NCI-H146 (cell line): ENCODE measurements around the gene C16orf86.

Experiments
- DNase-seq: peaks from one replicate; lab custom pipeline; 2025; lab: John Stamatoyannopoulos, UW

C16orf86 gene

DNA sequence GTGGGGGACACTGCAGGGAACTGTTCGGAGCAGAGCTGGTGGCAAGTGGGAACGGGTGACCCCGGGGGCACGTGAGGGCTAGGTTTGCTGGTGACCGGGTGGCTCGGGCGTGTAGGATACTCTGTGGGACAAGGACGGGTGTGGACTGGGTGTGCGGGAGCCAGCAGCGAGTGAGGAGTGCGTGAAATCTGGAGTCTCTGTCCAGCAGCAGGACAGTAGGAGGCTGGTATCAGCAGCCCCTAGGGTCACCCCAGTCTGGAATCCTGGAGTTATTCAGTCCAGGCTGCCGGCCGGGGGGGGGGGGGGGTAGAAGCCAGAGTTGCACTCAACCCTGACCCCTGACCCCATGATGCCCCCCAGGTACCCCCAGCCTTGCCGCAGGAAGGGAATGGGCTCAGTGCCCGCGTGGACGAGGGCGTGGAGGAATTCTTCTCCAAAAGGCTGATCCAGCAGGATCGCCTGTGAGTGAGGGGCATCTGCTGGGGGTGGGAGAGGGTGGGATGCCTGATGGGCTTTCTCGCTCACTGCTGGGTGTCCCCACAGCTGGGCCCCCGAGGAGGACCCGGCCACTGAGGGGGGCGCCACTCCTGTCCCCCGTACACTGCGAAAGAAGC is 12.7 kb upstream of the C16orf86 start:
- DNase-seq: no peak

DNA sequence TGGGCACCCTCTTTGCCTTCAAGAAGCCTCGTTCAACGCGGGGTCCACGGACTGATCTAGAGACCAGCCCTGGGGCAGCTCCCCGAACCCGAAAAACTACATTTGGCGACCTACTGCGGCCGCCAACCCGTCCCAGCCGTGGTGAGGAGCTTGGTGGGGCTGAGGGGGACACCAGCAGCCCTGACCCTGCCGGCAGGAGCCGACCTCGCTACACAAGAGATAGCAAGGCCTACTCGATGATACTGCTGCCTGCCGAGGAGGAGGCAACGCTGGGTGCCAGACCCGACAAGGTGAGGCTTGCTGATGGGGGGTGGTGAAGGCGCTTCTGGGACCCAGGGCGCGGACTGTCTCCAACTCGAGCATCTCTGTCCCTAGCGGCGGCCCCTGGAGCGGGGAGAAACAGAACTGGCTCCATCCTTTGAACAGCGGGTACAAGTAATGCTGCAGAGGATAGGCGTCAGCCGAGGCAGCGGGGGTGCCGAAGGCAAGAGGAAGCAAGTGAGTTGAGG is 12.2 kb upstream of the C16orf86 start:
- no peak for DNase-seq

DNA sequence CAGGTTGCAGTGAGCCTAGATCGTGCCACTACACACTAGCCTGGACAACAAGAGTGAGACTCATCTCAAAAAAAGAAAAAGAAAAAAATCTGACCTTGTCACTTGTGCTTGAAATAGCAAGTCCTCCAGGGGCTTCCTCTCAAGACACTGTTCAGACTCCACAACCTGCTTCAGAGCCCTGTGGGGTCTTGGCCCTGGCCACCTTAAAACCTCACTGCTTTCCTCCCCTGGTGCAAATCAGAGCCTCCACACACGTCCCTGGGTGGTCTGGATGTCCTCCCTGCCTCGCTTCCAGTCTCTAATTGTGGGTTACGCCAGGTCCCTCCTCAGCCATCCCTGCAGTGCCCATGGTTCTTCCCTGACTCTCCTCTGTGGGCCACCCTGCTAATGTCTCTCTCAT is 11.3 kb upstream of the C16orf86 start:
- no peak for DNase-seq

DNA sequence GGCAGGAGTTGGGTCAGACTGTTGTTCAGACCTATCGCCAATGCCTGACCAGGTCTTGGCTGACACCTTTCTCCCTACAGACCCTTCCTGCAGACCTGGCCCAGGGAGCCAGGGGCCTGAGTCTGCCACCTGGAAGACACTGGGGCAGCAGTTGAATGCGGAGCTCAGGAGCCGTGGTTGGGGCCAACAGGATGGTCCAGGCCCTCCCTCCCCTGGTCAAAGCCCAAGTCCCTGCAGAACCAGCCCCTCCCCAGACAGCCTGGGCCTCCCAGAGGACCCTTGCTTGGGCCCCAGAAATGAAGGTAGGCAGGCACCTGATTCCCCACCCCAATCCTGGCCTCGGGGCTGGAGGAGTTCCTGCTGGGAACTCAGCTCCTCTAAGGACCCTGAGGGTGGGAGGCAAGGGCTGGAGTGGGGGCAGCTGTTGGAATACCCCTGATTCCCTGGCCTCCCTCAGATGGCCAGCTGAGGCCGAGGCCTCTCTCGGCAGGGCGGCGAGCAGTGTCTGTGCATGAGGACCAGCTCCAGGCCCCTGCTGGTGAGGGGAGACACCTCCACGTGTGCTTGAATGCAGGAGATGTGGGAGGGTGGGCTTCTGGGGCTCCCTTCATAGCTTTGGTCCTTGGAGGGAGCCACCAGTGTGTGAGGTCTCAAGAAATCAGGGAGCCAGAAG is 10.1 kb upstream of the C16orf86 start:
- DNase-seq: no peak

- DNase-seq: no peak
Observed at GRCh38 chr16:67657017-67657608, 9.5 kb upstream of the C16orf86 start.

DNA sequence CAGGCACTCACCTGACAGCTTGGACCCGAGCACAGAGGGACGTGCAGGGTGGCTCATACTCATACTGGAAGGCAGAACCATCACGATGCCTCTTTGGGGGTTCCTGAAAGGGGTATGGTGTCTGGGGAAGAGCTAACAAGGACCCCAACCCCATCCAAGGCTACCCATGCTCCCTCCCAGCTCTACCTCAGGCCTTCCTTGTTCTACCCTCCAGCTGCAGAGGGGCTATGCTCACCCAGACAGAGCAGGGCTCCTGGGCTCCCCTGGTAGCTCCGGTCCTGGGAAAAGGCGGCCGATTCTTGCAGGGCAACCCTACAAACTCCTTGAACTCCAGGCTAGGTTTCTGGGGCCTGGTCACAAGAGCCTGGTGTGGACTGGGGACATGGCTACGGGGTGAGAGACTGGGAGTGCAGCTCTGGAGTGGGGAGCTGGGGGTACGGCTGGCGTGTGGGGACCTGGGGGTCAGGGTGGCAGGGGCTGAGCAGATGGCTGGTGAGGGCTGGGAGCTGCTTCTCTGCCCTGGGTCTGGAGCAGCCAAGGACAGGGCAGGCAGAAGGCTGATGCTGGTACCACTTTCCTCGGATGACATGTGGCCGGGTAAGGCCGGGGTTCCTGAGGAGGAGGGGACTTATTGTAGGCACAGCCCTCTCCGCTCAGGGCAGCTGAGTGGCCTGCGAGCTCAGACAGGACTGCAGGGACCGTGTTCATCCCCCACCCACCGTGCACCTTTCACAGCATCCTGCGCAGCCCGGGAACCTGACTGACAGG is 8.7 kb upstream of the C16orf86 start:
- no peak for DNase-seq

DNA sequence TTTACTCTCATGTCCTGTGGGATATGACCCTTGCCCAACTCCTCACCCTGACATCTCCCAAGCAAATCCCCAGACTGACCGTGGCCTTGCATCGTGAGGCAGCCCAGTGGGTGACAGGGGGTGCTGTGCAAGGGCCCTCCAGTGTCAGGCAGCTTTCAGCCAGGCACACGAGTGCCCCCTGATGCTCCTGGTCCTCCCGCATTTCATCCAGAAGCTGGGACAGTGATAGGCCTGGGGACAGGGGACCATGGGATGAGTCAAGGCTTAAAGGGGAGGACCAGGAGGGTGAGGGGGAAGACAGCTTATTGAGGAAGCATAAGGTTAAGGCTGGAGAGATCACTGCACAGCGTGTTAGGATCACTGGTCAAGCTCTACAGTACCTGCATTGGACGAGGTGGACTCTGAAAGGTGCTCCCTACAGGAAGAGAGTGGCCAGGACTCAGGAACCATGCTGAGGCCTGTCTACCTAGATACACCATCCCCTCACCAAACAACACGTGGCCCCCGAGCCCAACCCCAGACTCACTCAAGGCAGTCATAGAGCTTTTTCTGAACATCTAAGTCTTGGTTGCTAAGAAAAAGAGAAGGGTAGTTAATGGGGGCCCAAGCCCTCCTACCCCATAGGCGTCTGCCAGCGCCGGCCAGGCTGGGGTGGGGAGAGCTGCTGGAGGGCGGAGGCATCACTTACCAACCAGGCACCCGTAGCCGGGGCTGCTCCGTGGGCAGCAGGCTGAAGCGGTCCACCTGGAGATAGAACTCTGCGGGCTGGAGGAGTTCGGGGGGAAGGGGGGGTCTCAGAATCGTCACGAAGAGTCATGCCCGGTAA is 7.6 kb upstream of the C16orf86 start:
- DNase-seq: no peak

GRCh38 chr16:67659675-67660563 is 6.7 kb upstream of the C16orf86 start, which contains the start of gene ACD:
Gene ACD (minus strand): TSS chr16:67660260. CDS start chr16:67660220, 40 bp downstream.
- DNase-seq: peak; percentile 85

DNA sequence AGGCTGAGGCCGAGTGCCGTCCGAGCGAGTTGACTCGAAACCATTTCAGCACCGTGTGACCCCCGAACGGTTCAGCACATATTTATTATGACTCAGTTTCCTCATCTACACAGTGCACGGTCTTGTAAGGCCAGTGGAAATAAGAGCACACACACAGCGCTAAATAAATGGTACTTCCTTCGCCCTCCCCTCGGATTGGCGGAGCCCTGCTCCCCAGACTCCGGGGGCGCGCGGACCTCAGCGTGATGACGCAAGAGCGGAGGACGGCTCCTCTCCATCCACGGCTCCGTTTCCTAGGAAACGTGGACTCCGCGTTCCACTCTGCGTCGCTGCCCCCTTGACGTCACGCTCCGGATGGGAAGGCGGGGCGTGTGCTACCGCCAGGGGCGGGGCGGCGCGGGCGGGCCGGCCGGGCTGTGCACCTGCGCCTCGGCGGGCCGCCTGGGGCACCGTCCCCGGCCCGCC is 6.0 kb upstream of the C16orf86 start, which contains the start of gene PARD6A:
Gene PARD6A (plus strand): TSS at position 397 of the 465 bp plus-strand sequence. CDS start 79 bp downstream, outside the sequence.
- peak; percentile 94 for DNase-seq

DNA sequence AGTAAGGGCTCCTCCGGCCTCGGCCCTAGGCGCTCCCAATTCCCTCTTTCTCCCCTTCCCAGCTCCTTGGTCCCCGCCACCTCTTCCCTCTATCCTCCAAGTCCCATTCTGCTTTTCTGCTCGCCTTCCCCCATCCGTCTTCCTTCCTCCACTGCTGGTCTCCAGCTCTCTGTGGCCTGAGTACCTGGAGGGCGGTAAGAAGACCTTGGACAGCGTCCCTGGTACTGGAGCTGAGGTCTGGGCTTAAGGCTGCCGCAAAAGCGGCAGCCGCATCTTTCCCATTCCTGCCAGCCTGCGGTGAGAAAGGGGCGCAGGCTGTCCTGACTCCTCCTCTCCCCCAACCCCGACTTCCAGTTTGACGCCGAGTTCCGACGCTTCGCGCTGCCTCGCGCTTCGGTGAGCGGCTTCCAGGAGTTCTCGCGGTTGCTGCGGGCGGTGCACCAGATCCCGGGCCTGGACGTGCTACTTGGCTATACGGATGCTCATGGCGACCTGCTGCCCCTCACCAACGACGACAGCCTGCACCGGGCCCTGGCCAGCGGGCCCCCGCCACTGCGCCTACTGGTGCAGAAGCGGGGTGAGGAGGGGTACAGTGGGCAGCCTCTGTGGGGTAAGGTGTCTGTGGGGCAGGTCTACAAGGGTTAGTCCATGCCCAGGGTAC is 5.4 kb upstream of the C16orf86 start:
- DNase-seq: no peak

DNA sequence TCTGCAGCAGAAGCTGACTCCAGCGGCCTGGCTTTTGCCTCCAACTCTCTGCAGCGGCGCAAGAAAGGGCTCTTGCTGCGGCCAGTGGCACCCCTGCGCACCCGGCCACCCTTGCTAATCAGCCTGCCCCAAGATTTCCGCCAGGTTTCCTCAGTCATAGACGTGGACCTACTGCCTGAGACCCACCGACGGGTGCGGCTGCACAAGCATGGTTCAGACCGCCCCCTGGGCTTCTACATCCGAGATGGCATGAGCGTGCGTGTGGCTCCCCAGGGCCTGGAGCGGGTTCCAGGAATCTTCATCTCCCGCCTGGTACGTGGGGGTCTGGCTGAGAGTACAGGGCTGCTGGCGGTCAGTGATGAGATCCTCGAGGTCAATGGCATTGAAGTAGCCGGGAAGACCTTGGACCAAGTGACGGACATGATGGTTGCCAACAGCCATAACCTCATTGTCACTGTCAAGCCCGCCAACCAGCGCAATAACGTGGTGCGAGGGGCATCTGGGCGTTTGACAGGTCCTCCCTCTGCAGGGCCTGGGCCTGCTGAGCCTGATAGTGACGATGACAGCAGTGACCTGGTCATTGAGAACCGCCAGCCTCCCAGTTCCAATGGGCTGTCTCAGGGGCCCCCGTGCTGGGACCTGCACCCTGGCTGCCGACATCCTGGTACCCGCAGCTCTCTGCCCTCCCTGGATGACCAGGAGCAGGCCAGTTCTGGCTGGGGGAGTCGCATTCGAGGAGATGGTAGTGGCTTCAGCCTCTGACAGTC is 4.5 kb upstream of the C16orf86 start:
- DNase-seq: no peak

- no peak for DNase-seq
Observed at GRCh38 chr16:67662653-67663010, 4.0 kb upstream of the C16orf86 start.

- no peak for DNase-seq
Observed at GRCh38 chr16:67663151-67663876, 3.3 kb upstream of the C16orf86 start.

GRCh38 chr16:67663877-67664222 is 2.8 kb upstream of the C16orf86 start:
- no peak for DNase-seq

- no peak for DNase-seq
Observed at GRCh38 chr16:67664258-67664657, 2.4 kb upstream of the C16orf86 start.

GRCh38 chr16:67664871-67665270 is 1.7 kb upstream of the C16orf86 start:
- no peak for DNase-seq

DNA sequence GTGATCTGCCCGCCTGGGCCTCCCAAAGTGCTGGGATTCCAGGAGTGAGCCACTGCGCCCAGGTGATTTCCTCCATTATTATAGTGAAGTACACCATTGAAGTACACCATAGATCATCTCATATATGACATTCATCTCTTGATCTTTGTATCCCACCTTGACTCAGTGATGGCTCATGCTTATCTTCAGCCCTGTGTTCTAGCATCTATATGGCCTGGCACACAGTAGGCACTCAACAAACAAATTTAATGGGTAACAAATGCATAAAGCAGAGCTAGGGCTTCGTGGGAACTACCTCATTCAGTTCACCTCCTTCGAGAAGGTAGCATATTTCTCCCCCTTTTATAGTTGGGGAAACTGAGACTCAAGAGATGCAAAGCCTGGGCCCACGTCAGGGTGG is 1.0 kb upstream of the C16orf86 start:
- DNase-seq: no peak

- DNase-seq: peak; percentile 34
Observed at GRCh38 chr16:67666032-67666551, 522 bp upstream of the C16orf86 start.
